SHP77 treated with DMSO at 0.1 percent for 48 hours (cell line): ENCODE results near the gene CDH15.
"Not testable (repeated sequence)": the region's sequence is repeated elsewhere in the genome, so short reads cannot be mapped to it uniquely, and the experiment has no call there.

Source experiments
- DNase-seq: peaks from one replicate; lab custom pipeline; 2025; lab: John Stamatoyannopoulos, UW

Gene CDH15

DNA sequence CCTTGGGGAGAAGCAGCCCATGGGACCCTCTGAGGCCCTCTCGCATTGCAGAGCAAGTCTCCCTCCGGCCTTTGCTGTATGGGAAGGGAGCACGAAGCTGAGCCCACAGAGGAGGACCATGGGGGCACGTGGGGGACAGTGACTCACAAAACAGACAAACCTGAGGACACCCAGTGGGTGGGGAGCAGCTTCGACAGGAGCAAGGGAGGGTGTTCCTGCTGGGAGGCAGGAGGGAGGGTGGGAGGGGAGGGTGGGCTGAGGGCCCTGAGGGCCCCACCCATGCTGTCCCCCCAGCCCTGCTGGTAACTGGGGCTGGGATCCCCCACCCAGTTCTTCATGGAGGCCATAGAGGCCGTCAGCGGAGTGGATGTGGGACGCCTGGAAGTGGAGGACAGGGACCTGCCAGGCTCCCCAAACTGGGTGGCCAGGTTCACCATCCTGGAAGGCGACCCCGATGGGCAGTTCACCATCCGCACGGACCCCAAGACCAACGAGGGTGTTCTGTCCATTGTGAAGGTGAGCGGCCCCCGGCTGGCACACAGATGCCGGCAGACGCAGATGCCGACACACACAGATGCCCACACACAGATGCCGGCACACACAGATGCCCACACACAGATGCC, 16.3 kb downstream of the CDH15 start:
- DNase-seq: no peak

GRCh38 chr16:89188471-89189357, 17.2 kb downstream of the CDH15 start:
- DNase-seq: not testable (repeated sequence)

GRCh38 chr16:89189358-89190025, 17.9 kb downstream of the CDH15 start:
- no peak for DNase-seq

DNA sequence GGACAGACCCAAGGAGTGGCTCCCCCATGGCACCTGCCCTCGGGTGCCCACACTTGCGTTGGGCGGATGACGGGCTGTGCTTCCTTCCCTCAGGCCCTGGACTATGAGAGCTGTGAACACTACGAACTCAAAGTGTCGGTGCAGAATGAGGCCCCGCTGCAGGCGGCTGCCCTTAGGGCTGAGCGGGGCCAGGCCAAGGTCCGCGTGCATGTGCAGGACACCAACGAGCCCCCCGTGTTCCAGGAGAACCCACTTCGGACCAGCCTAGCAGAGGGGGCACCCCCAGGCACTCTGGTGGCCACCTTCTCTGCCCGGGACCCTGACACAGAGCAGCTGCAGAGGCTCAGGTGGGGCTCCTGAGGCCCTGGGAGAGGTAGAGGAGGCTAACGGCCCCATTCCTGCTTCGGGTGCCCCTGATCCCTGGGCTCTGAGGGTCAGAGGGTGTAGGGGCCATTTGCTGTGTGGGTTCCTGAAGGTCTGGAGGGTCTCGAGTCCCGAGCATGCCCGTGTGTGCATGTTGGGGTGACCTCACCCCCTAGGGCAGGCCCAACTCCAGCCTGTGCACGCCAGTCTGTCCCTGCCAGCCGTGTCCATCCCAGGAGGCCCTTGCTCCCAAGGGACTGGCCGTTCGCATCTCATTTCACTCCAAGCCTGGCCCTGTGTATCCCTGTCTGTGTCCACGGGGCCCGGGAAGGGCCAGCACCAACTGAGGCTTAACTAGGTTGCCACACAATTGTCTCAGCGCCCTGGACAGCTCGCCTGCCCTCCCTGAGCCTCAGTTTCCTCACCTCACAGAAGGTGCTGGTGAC, 18.8 kb downstream of the CDH15 start:
- DNase-seq: no peak

DNA sequence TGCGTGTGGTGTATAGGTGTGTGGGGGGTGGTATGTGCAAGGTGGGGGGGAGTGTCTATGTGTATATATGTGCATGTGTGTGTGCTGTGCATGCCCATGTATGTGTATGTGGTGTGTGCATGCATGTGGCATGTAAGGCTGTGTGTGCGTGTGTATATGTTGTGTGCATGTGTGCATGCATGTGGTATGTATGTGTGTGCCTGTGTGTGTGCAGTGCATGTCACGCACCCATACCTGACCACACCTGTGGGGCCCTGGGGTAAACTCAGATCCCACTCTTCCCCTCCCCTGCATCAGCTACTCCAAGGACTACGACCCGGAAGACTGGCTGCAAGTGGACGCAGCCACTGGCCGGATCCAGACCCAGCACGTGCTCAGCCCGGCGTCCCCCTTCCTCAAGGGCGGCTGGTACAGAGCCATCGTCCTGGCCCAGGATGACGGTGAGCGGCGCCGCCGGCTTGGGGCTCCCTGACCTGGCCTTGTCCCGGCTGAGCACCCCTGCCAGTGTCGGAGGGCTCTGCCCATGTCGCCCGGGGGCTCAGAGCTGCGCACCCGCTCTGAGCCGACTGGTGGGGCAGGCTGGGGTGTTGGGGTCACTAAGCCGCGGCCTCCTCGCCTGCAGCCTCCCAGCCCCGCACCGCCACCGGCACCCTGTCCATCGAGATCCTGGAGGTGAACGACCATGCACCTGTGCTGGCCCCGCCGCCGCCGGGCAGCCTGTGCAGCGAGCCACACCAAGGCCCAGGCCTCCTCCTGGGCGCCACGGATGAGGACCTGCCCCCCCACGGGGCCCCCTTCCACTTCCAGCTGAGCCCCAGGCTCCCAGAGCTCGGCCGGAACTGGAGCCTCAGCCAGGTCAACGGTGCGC, 19.7 kb downstream of the CDH15 start:
- DNase-seq: no peak

GRCh38 chr16:89191901-89192185, 20.3 kb downstream of the CDH15 start:
- no peak for DNase-seq

- peak; percentile 36 for DNase-seq
Measured at GRCh38 chr16:89192186-89192955, 20.8 kb downstream of the CDH15 start.

DNA sequence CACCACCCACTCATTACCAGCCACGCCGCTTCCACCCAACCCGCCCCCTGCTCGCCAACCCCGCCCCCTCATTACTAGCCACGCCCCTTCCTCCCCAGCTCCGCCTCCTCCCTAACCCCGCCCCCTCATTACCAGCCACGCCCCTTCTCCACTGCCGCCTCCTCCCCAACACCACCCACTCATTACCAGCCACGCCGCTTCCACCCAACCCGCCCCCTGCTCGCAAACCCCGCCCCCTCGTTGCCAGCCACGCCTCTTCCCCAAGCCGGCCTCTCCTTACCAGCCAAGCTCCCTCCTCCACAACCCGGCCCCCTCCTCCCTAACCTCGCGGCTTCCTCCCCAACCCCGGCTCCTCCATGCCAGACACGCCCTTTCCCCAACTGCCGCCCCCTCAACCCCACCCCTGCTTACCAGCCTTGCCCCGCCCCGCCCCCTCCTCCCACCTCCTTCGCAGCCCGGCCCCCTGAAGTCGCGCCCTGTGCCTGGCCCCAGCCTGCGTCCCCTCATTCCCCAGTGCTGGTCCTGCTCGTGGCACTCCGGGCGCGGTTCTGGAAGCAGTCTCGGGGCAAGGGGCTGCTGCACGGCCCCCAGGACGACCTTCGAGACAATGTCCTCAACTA, 21.5 kb downstream of the CDH15 start:
- no peak for DNase-seq

GRCh38 chr16:89193576-89194293, 22.2 kb downstream of the CDH15 start:
- DNase-seq: no peak

DNA sequence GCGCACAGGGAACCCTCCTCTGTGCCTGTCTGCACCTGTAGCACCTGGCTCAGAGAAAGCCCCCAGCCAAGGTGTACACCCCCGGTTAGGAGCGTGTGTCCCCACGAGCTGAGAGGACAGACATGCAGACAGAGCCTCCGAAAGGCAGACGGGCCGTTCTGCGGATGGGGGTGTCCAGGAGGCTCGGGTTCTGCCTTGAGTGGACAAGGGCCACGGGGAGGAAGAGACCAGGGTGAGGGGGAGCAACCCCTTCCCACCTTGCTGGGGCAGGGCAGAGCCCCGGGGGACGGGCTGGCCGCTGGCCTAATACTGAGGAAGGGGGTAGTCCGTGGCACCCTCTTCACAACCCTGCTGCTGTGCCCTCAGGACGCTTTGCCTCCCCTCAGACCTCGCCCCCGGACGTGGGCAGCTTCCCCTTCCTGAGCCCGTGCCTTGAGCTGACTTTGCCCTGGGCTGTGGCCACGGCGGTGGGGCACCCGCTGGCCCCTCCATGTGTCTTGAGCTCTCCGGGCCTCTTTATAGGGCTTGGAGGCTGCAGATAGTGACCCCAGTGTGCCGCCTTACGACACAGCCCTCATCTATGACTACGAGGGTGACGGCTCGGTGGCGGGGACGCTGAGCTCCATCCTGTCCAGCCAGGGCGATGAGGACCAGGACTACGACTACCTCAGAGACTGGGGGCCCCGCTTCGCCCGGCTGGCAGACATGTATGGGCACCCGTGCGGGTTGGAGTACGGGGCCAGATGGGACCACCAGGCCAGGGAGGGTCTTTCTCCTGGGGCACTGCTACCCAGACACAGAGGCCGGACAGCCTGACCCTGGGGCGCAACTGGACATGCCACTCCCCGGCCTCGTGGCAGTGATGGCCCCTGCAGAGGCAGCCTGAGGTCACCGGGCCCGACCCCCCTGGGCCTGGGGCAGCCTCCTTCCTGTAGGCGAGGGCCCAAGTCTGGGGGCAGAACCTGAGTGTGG, 23.1 kb downstream of the CDH15 start:
- no peak for DNase-seq

GRCh38 chr16:89195521-89196171, 24.1 kb downstream of the CDH15 start:
- no peak for DNase-seq

DNA sequence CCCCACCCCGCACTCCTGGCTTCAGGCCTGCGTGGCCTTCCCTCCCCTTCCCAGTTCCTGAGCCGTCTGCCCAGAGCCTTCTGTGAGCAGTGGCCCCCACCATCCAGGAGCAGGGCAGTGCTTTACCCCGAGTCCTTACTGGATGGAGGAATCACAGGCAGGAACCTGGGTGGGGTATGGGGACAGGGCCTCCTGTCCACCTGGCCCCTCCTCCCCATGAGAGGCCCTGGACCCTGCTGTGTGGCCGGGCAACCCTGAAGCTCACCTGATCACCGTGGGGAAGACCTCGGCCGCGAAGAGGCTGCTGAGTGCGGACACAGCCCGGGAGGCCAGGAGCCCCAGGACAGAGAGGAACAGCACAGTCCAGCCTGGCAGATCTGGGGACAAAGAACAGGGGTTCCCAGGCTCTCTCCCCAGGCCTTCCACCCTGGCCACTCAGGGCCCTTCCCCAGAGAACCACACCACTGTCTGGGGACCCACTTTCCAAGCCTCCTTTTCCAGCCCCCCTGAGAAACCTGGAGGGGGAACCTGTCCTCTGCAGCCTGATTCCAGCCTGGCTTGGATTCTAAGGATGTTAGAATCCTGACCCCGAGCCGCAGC, 25.6 kb downstream of the CDH15 start:
- no peak for DNase-seq

DNA sequence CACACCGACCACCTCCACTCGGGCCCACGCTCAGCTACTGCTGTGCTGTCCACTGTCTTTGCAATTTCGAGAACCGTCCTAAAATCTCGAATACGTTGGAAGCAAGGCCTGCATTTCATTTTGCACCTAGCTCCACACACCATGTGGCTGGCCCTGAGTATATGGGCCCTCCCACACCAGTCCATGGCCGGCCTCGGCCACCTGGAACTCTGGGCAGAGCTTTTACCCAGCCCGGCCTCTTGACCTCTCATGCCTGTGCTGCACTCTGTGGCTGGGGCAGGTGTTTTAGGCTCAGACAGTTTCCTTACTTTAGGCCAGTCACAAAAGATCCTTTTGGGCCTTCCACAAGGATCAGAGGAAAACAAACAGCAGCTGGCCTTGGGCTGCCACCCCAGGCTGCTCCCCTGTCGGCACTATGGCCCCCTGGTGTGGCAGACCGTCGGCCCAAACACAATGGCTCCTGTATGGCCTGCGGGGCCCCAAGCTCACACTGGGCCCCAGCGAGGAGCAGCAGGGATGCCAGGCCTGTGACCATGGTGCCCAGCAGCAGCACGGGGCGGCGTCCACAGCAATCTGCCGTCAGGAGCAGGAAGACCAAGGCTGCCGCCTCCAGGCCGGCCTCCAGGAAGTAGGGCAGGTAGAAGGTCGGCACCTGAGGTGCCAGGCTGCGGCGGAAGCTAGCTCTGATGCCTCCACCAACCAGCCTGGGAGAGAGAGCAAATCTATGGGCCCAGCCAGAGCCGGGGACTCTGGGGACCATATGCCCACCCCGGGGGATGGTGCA, 26.3 kb downstream of the CDH15 start:
- DNase-seq: peak; percentile 17

- DNase-seq: no peak
Measured at GRCh38 chr16:89198417-89199240, 27.1 kb downstream of the CDH15 start.
